ENCODE measurements around the gene ADSL.

The ADSL gene

GRCh38 chr22:40407021-40407761 is 60.9 kb downstream of the ADSL start:
- Histone ChIP-seq H3K4me1 (ENCODE audit: control insufficient read depth, low read depth, low read length) (no peaks in the 10 kb centered on the region), H3K4me3 (ENCODE audit: low read length) (no peak overlapping the region), H3K36me3 (ENCODE audit: control insufficient read depth, low read depth, low read length) (peaks cover 51% of the 10 kb centered on the region), H3K27ac (ENCODE audit: low read length) (no peak overlapping the region), H3K27me3 (ENCODE audit: control insufficient read depth, insufficient read depth, low read length) (no peaks in the 10 kb centered on the region), H3K9ac (ENCODE audit: low read length) (no peak overlapping the region), H3K9me3 (ENCODE audit: control insufficient read depth, low read depth, low read length) (no peaks in the 10 kb centered on the region)

- H3K27me3 ChIP-seq (ENCODE audit: control insufficient read depth, insufficient read depth, low read length), result no peaks in the 10 kb centered on the region
- no peak overlapping the region for H3K4me3 ChIP-seq (ENCODE audit: low read length)
- no peaks in the 10 kb centered on the region for H3K9me3 ChIP-seq (ENCODE audit: control insufficient read depth, low read depth, low read length)
- no peaks in the 10 kb centered on the region for H3K4me1 ChIP-seq (ENCODE audit: control insufficient read depth, low read depth, low read length)
- H3K27ac ChIP-seq (ENCODE audit: low read length), result no peak overlapping the region
- H3K9ac ChIP-seq (ENCODE audit: low read length), result no peak overlapping the region
- H3K36me3 ChIP-seq (ENCODE audit: control insufficient read depth, low read depth, low read length), result peaks cover 51% of the 10 kb centered on the region
Measured at GRCh38 chr22:40407831-40408717, 61.8 kb downstream of the ADSL start.

- H3K4me3 ChIP-seq (ENCODE audit: low read length), result no peak overlapping the region
- peaks cover 51% of the 10 kb centered on the region for H3K36me3 ChIP-seq (ENCODE audit: control insufficient read depth, low read depth, low read length)
- H3K9ac ChIP-seq (ENCODE audit: low read length), result no peak overlapping the region
- H3K27ac ChIP-seq (ENCODE audit: low read length), result no peak overlapping the region
- H3K9me3 ChIP-seq (ENCODE audit: control insufficient read depth, low read depth, low read length), result no peaks in the 10 kb centered on the region
- no peaks in the 10 kb centered on the region for H3K27me3 ChIP-seq (ENCODE audit: control insufficient read depth, insufficient read depth, low read length)
- no peaks in the 10 kb centered on the region for H3K4me1 ChIP-seq (ENCODE audit: control insufficient read depth, low read depth, low read length)
Measured at GRCh38 chr22:40408718-40409612, 62.7 kb downstream of the ADSL start.

GRCh38 chr22:40409613-40410113 is 63.4 kb downstream of the ADSL start:
- Histone ChIP-seq H3K27ac (ENCODE audit: low read length) (no peak overlapping the region), H3K9me3 (ENCODE audit: control insufficient read depth, low read depth, low read length) (no peaks in the 10 kb centered on the region), H3K4me1 (ENCODE audit: control insufficient read depth, low read depth, low read length) (no peaks in the 10 kb centered on the region), H3K9ac (ENCODE audit: low read length) (no peak overlapping the region), H3K27me3 (ENCODE audit: control insufficient read depth, insufficient read depth, low read length) (no peaks in the 10 kb centered on the region), H3K36me3 (ENCODE audit: control insufficient read depth, low read depth, low read length) (peaks cover 48% of the 10 kb centered on the region), H3K4me3 (ENCODE audit: low read length) (no peak overlapping the region)

GRCh38 chr22:40410272-40410671 is 64.0 kb downstream of the ADSL start:
- Histone ChIP-seq H3K27me3 (ENCODE audit: control insufficient read depth, insufficient read depth, low read length) (no peaks in the 10 kb centered on the region), H3K27ac (ENCODE audit: low read length) (no peak overlapping the region), H3K4me3 (ENCODE audit: low read length) (no peak overlapping the region), H3K36me3 (ENCODE audit: control insufficient read depth, low read depth, low read length) (peaks cover 48% of the 10 kb centered on the region), H3K9ac (ENCODE audit: low read length) (no peak overlapping the region), H3K4me1 (ENCODE audit: control insufficient read depth, low read depth, low read length) (no peaks in the 10 kb centered on the region), H3K9me3 (ENCODE audit: control insufficient read depth, low read depth, low read length) (no peaks in the 10 kb centered on the region)

GRCh38 chr22:40410731-40411505 is 64.6 kb downstream of the ADSL start:
- peaks cover 46% of the 10 kb centered on the region for H3K36me3 ChIP-seq (ENCODE audit: control insufficient read depth, low read depth, low read length)
- no peaks in the 10 kb centered on the region for H3K9me3 ChIP-seq (ENCODE audit: control insufficient read depth, low read depth, low read length)
- H3K4me1 ChIP-seq (ENCODE audit: control insufficient read depth, low read depth, low read length), result no peaks in the 10 kb centered on the region
- H3K9ac ChIP-seq (ENCODE audit: low read length), result no peak overlapping the region
- H3K27ac ChIP-seq (ENCODE audit: low read length), result no peak overlapping the region
- H3K4me3 ChIP-seq (ENCODE audit: low read length), result no peak overlapping the region
- no peaks in the 10 kb centered on the region for H3K27me3 ChIP-seq (ENCODE audit: control insufficient read depth, insufficient read depth, low read length)

- no peak overlapping the region for H3K9ac ChIP-seq (ENCODE audit: low read length)
- no peaks in the 10 kb centered on the region for H3K9me3 ChIP-seq (ENCODE audit: control insufficient read depth, low read depth, low read length)
- H3K36me3 ChIP-seq (ENCODE audit: control insufficient read depth, low read depth, low read length), result peaks cover 41% of the 10 kb centered on the region
- H3K4me1 ChIP-seq (ENCODE audit: control insufficient read depth, low read depth, low read length), result no peaks in the 10 kb centered on the region
- H3K4me3 ChIP-seq (ENCODE audit: low read length), result no peak overlapping the region
- H3K27me3 ChIP-seq (ENCODE audit: control insufficient read depth, insufficient read depth, low read length), result no peaks in the 10 kb centered on the region
- H3K27ac ChIP-seq (ENCODE audit: low read length), result no peak overlapping the region
Measured at GRCh38 chr22:40411506-40411861, 65.2 kb downstream of the ADSL start.

- H3K36me3 ChIP-seq (ENCODE audit: control insufficient read depth, low read depth, low read length), result peaks cover 36% of the 10 kb centered on the region
- H3K27ac ChIP-seq (ENCODE audit: low read length), result no peak overlapping the region
- no peaks in the 10 kb centered on the region for H3K9me3 ChIP-seq (ENCODE audit: control insufficient read depth, low read depth, low read length)
- H3K4me3 ChIP-seq (ENCODE audit: low read length), result no peak overlapping the region
- H3K27me3 ChIP-seq (ENCODE audit: control insufficient read depth, insufficient read depth, low read length), result no peaks in the 10 kb centered on the region
- no peaks in the 10 kb centered on the region for H3K4me1 ChIP-seq (ENCODE audit: control insufficient read depth, low read depth, low read length)
- H3K9ac ChIP-seq (ENCODE audit: low read length), result no peak overlapping the region
Measured at GRCh38 chr22:40412441-40412840, 66.1 kb downstream of the ADSL start.

- peaks cover 34% of the 10 kb centered on the region for H3K36me3 ChIP-seq (ENCODE audit: control insufficient read depth, low read depth, low read length)
Measured at GRCh38 chr22:40413873-40414272, 67.6 kb downstream of the ADSL start.

GRCh38 chr22:40414311-40414710 is 68.0 kb downstream of the ADSL start:
- Histone ChIP-seq H3K36me3 (ENCODE audit: control insufficient read depth, low read depth, low read length) (peaks cover 30% of the 10 kb centered on the region), H3K4me1 (ENCODE audit: control insufficient read depth, low read depth, low read length) (no peaks in the 10 kb centered on the region), H3K27me3 (ENCODE audit: control insufficient read depth, insufficient read depth, low read length) (no peaks in the 10 kb centered on the region), H3K9me3 (ENCODE audit: control insufficient read depth, low read depth, low read length) (no peaks in the 10 kb centered on the region), H3K27ac (ENCODE audit: low read length) (no peak overlapping the region), H3K9ac (ENCODE audit: low read length) (no peak overlapping the region), H3K4me3 (ENCODE audit: low read length) (no peak overlapping the region)

More at GRCh38 chr22:40413873-40414272, 67.6 kb downstream of the ADSL start:
- Histone ChIP-seq H3K9ac (ENCODE audit: low read length) (no peak overlapping the region), H3K9me3 (ENCODE audit: control insufficient read depth, low read depth, low read length) (no peaks in the 10 kb centered on the region), H3K27ac (ENCODE audit: low read length) (no peak overlapping the region), H3K4me3 (ENCODE audit: low read length) (no peak overlapping the region), H3K4me1 (ENCODE audit: control insufficient read depth, low read depth, low read length) (no peaks in the 10 kb centered on the region), H3K27me3 (ENCODE audit: control insufficient read depth, insufficient read depth, low read length) (no peaks in the 10 kb centered on the region)
